DMS 273 treated with DMSO at 0.1 percent for 48 hours (cell line): Measurements from ENCODE around the gene PDZD2.

Source experiments
- DNase-seq: peaks from one replicate; lab custom pipeline; 2025; lab: John Stamatoyannopoulos, UW

Gene PDZD2

GRCh38 chr5:32143617-32144377 lies 504.9 kb downstream of the PDZD2 start:
- no peak for DNase-seq

- DNase-seq = no peak
Measured at GRCh38 chr5:32144378-32145207, 505.7 kb downstream of the PDZD2 start.

DNA sequence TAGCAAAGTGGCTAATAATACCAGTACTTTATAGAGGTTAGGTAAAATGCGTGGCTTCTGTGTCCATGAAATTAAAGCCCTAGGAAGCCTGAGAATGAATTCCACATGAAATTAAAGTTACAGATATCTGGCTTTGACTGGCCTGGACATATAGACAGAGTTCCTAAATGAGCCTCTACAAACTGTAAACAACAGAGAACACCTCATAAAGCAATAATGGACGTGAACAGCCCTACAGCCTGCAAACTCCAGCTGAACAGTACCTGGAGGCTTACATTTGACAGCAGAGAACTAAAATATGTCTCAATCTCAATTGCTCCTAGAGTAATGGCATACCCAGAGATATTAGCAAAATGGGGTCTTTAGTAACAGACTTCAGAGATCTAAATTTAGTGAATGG lies 506.4 kb downstream of the PDZD2 start:
- no peak for DNase-seq

- DNase-seq = no peak
Measured at GRCh38 chr5:32147236-32147635, 508.3 kb downstream of the PDZD2 start.

- DNase-seq = no peak
Measured at GRCh38 chr5:32147959-32148358, 509.0 kb downstream of the PDZD2 start.

GRCh38 chr5:32150366-32150765 lies 511.4 kb downstream of the PDZD2 start:
- no peak for DNase-seq

- no peak for DNase-seq
Measured at GRCh38 chr5:32151198-32151597, 512.3 kb downstream of the PDZD2 start.

DNA sequence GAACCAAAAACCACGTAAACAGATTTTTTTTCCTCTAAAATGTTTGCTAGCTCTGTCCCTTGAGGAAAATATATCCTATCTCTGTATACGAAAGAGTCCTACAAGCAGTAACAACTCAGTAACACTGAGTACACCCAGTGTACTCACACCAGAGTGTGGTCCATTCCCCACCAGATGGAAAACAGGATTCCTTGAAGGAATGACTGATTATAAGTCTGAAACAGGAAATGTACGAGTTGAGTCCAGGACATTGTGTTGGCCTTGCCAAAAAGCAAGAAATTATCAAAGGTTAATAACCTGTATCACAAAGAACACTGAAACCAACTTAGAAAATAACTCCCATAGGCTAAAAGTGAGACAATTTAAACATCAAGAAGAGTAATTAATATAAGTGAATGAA lies 514.8 kb downstream of the PDZD2 start:
- no peak for DNase-seq

GRCh38 chr5:32155211-32155610 lies 516.3 kb downstream of the PDZD2 start:
- no peak for DNase-seq

DNA sequence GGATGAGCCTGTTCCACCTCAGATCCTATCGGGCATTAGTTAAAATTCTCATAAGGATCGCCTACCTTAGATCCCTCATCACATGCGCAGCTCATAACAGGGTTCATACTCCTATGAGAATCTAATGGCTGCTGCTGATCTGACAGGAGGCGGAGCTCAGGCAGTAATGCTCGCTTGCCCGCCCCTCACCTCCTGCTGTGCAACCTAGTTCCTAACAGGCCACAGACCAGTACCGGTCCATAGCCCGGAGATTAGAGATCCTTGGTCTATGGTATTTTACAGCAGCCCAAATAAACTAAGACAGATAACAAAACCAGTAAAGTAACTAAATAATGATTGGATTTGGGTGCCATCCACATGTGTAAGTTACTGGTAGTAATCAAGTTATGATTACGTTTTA lies 517.7 kb downstream of the PDZD2 start:
- no peak for DNase-seq

DNA sequence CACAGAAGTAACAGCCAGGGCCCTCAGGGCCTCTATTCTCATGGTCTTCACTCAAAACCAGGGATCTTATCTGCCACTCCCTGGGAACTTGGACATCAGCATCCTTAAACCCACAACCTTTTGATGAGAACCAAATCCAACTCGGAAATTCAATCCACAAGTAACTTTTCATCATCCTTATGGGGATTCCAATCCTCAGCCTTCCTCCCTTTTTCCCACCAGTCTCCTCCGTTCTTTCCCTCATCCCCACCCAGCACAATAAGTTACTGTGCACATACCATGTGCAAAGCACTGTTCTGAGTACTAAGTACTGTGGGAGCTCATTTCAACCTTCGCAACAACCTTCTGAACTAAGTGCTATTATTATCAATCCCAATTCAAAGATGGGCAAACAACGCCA lies 518.1 kb downstream of the PDZD2 start:
- no peak for DNase-seq

- DNase-seq = no peak
Measured at GRCh38 chr5:32158679-32158975, 519.7 kb downstream of the PDZD2 start.

DNA sequence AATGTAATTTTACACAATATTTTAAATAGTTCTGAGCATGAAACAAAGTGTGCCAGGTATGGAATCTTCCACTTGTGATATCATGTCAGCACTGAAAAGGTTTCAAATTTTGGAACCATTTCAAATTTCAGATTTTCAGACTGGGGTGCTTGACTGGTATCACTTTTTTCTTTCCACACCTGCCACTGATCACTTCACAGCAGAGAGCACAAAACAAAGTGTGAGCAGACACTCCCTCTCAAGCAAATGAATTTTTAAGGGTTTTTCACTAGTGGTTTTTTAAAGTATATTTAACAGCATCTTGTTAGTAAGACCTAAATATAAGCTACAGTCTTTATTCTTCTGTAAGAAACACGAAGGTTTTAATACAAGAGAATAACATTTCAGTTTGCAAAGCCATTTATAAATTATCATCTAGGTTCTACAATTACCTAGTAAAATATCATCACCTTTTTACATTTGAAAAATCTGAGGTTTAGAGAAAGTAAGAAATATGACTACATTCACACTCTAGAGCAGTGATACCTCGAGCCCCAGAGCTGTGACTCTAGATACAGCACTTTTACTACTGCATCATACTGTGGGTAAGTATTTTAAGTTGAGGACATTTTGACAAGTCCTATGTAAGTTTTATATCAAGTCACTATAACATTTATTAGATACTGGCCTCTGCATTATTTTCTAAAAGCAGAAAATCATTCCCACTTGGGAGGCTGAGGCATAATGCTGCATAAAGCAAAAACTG lies 520.6 kb downstream of the PDZD2 start:
- DNase-seq = no peak

DNA sequence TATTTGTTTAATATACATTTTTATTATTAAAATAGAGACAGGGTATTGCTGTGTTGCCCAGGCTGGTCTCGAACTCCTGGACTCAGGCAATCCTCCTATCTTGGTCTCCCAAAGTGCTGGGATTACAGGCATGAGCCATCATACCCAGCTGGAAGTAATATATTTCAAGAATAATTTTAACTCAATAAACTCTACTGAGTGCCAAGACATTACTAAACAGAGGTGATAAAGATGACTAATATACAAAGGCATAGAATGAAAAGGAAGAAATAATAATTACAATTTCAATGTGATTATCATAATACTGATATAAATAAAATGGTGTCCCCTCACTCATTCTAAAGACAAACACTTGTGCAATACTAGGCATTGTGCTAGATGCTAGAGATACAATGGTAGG lies 521.3 kb downstream of the PDZD2 start:
- DNase-seq = no peak
